Skin epidermis (tissue), 12 donors: ENCODE data around the gene SSC4D.
A peak's percentile ranks its signal among the peaks of the same experiment; 100 is the strongest.

Experiments used
- H3K27ac ChIP-seq, 21 experiments: fragments of 200-600 bp; sonication (generic) in 11 of 21; one replicate each; pipeline ENCODE4 v1.5.0; 2020; ENCODE audit warnings: mild to moderate bottlenecking in 3 of 21, inconsistent platforms in 2 of 21, moderate library complexity in 2 of 21
- H3K4me3 ChIP-seq, 7 experiments: fragments of 200-600 bp; sonication (generic) in 2 of 7; one replicate each; pipeline ENCODE4 v1.5.0; 2020; ENCODE audit warnings: inconsistent platforms in 2 of 7, mild to moderate bottlenecking in 2 of 7, moderate library complexity in 1 of 7

The SSC4D gene

DNA sequence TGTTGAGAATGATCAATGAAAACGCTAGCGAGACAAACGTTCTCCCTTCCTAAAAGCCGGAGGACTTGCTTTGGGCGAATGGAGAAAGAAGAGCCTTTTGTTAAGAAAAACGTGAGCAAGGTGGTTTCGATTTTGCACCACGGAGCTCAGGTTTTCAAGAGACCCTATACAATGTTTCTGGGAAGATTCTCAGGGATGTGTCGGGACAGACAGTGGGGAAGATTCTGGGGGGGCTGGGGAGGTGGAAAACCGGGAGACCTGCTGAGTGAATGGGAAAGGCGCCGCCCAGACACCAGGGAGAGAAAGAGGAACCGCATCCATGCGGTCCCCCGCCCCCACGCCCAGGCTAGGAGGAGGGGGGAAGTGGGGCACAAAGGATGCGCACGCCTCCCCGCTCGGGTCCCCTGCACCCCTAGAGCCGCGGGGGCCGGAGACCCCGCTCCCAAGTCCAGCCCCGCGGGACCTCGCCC, 51.5 kb downstream of the SSC4D start:
- peak overlapping the region; percentile 70 to 100 (median 89) for H3K4me3 ChIP-seq
- peak overlapping the region; percentile 95 to 100 (median 99) for H3K27ac ChIP-seq

DNA sequence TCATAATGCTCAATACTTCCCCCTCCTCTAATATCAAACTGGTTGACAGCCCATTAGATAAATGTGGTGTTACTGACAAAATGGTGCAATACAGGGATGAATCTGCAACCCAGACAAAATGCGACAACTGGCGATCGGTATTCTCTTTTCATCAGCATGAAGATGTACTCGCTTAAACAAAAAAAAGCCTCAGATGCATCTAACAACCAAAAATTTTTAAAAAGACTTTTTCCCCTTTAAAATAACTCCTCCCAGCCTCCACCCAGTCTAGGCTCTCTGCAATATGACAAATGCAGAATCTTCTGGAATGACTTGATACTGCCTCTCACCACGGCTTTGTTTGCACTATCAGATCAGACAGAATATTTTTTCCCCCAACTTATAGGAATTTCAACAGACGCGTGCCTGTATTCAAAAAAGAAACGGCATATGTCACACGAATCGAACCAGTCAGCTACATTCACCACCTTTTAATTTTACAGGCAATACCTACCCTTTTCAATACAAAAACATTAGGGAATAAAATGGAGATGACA, 52.0 kb downstream of the SSC4D start:
- H3K27ac ChIP-seq = peak overlapping the region in 20 of 21 experiments; percentile 7 to 100 (median 99)

DNA sequence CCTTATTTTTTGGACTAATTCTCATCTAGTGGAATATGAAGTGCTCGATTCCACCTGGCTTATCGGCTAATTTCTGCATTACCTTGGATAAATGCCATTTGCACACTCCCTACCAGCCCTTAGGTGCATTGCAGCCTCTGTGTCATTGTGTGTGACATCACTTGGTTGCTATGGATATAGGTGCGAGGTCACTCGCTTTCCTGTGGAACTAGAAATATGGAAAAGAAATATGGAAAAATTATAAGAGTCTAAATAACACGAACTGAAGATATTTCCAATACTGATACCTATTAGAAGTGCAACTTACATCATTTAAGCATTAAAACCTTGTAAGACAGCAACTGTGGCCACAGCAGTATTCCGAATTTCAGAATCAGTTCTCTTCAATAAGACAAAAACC, 52.7 kb downstream of the SSC4D start:
- Histone ChIP-seq H3K4me3 (peak overlapping the region in 5 of 7 experiments; percentile 70 to 100 (median 89)), H3K27ac (peak overlapping the region in 8 of 21 experiments; percentile 5 to 100 (median 99))

More for the DNA sequence above, 52.0 kb downstream of the SSC4D start:
- H3K4me3 ChIP-seq = peak overlapping the region; percentile 70 to 100 (median 89)

DNA sequence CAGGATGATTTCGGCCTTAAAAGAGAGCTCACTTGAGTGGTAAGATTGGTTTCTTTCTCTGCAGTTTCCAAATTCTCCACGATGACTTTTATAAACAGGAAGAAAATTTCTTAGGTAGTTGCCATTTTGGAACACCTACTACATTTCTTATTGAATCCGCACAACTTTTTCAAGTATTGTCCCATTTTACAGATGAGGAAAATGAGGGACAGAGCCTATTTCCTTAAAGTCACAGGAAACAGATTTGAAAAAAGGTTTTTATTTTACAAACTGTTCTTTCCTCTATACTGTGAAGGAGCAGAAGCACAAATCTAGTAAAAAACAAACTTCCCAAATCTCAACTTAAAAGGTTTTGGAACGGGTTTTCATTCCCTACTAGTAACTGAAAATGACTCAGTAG, 53.4 kb downstream of the SSC4D start:
- peak overlapping the region in 1 of 21 experiments; percentile 23 for H3K27ac ChIP-seq
- H3K4me3 ChIP-seq = no peak overlapping the region

DNA sequence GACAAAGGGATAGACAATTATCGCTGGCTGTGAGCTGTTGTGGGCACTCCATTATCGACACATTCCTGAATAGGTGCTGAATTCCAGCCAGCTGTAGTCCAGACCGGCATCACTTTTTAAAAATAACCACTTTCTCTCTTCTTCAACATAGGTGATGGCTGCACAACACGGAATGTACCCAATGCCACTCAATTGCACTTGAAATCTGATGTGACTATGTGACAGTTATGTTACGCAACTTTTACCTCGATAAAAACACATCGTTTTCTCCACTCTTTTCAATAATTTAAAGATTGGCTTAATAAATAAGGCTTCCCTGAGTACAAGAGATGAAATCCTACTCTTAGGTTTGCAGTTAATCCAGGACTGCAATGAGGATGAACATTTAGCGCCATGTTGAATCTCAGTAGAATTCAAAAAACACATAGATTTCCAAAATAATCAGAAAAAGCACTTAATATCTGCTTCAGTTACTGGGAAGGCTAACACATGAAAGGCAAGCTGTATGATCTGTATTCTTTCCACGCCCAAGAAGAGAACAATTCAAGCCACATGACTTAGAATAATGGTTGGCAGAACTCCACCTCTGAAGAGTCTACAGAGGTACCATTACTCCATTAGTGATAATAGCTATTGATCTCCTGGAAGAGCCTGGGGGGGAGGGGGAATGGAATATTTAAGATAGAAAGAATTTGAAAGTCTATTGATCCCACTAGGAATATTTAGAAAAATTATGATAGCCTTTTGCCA, 54.3 kb downstream of the SSC4D start:
- Histone ChIP-seq H3K4me3 (no peak overlapping the region), H3K27ac (no peak overlapping the region)

DNA sequence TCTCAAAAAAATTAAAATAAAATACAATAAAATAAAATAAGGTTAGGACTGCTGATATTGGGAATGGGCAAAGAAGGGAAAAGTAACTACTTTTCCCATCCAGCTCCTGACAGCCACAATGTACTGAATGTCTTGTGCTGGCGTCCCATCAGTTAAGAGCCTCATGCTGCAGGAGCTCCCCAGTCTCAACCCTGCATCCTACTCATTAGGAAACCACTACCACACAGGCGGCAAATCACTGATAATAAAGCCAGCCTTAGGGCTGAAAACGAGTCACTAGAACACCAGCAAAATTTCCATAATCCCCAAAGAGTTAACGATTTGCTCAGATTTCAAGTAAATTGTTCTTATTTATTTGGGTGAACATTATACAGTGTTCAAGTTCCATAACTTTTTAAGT, 55.0 kb downstream of the SSC4D start:
- Histone ChIP-seq H3K27ac (no peak overlapping the region), H3K4me3 (no peak overlapping the region)

DNA sequence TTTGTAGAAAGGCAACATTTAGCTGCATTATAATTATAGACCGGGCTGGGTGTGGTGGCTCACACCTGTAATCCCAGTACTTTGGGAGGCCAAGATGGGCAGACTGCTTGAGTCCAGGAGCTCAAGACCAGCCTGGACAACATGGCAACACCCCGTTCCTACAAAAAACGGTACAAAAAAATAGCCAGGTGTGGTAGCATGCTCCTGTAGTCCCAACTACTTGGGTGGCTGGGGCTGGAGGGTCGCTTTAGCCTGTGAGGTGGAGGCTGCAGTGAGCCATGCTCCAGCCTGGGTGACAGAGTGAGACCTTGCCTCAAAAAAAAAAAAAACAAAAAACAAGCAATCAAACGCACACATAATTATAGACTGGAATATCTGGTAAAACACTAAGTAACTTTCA, 55.8 kb downstream of the SSC4D start:
- H3K4me3 ChIP-seq = no peak overlapping the region
- H3K27ac ChIP-seq = no peak overlapping the region

DNA sequence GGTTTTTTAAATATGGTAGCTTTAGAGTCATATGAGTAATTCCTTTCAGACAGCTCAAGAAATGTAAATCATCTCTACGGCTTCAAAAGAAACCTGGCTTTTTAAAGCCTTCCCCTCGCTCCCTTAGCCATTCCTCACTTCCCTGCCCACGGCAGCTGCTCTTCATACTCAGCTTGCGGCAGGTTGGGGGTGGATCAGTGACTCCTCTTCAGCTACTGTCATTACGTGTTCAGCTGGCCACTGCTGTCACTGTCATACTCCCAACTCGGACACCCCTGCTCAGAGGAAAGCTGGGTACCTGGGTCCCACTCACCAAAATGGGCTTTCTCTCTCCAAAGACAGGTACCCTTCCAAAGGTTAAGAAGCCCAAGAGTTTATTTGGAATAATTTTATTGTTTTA, 57.3 kb downstream of the SSC4D start:
- no peak overlapping the region for H3K4me3 ChIP-seq
- no peak overlapping the region for H3K27ac ChIP-seq

DNA sequence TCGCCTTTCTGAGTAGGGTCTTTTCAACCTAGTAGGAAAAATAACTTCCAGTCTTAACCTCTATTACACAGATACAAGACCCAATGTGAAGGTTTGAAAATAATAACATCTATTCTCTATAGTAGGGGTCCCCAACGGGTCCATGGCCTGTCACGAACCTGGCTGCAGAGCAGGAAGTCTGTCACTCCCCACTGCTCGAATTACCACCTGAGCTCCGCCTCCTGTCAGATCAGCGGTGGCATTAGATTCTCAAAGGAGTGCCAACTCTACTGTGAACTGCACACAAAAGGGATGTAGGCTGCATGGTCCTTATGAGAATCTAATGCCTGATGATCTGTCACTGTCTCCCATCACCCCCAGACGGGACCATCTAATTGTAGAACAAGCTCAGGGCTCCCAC, 58.1 kb downstream of the SSC4D start:
- Histone ChIP-seq H3K4me3 (no peak overlapping the region), H3K27ac (no peak overlapping the region)

DNA sequence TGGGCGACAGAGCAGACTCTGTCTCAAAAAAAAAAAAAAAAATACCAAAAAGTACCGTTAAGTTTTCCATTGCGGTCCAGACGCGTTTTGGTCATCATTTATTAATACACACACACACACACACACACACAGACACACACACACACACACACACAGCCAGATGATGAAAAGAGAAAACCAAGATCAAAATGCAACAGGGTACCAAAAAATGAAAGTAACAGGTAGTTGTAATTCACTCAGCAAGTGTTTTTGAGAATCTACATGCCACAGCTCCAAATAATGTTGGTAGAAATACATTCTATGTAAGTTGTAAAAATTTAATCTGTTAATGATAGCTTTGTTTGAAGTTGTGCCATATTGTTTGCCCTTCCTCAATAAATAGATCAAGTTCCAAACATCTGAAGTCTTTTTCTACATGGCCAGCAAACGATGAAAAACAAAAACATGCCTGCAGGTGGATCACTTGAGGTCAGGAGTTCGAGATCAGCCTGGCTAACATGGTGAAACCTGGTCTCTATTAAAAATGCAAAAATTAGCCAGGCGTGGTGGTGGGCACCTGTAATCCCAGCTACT, 60.1 kb downstream of the SSC4D start:
- H3K27ac ChIP-seq = no peak overlapping the region
- no peak overlapping the region for H3K4me3 ChIP-seq

DNA sequence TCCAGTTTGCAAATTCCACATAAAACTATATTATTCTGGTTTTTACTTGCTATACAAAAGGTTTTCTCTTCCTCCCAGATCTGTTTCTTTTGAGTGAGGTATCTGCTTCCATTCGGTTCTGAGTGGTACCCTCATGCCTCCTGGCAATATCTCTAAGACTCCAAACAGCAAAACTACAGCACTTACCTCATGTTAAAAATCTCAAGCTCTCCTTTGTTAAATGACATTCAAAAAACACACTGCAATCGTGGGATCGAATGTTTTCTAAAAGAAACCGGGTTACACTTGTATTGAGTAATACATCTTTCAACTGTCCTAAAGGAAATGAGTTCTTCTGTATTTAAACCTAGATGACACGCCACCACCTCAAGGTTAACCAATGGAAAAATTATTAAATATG, 61.8 kb downstream of the SSC4D start:
- H3K27ac ChIP-seq = no peak overlapping the region
- H3K4me3 ChIP-seq = no peak overlapping the region

DNA sequence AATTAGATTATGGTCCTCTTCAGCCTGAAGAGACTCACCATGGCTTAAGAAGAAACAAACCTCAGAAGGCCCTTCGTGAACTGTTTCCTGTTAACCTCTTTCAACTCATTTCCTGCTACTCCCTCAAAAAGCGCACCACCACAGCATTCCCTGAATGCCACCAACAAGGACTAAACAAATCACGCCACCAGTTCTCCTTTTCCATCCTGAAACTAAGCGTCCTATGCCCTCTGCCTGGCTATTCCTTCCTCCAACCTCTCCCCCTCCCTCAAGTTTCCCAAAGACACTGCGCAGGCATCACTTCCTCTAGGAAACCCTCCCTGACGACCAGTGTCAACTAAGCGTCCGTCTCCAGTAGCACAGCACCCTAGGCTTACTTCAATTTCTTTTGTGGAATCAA, 62.7 kb downstream of the SSC4D start:
- Histone ChIP-seq H3K4me3 (no peak overlapping the region), H3K27ac (peak overlapping the region in 1 of 21 experiments; percentile 14)

DNA sequence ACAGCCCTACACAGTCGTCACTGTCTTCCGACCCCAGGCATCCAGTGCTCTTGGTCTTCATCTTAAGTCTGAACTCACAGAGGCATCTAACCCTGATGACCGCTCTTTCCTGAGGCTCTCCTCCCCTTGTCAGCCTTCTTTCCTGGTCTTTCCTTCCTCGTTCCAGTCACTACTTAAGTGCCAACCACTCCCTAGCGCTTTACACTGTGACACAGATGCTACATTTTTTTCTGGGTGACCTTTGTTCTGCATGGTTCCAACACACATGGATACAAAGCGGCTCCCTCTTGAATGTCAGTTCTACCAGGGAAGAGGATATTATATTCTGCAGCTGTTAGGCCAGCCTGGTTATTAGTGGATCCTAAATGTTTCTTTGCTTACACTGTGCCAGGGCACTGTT, 63.4 kb downstream of the SSC4D start:
- Histone ChIP-seq H3K27ac (peak overlapping the region in 1 of 21 experiments; percentile 21), H3K4me3 (no peak overlapping the region)

DNA sequence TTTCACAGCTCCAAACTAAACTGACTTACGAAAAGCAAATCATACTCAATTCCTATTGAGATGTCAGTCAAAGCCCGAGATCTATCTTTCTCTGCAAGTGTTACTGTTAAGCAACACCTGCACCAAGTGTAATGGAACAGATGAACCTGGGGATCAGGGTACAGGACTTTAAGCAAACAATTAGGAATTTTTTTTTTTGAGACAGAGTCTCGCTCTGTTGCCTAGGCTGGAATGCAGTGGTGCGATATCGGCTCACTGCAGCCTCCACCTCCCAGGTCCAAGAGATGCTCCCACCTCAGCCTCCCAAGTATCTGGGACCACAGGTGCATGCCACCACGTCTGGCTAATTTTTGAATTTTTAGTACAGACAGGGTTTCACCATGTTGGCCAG, 65.6 kb downstream of the SSC4D start:
- no peak overlapping the region for H3K4me3 ChIP-seq
- no peak overlapping the region for H3K27ac ChIP-seq

DNA sequence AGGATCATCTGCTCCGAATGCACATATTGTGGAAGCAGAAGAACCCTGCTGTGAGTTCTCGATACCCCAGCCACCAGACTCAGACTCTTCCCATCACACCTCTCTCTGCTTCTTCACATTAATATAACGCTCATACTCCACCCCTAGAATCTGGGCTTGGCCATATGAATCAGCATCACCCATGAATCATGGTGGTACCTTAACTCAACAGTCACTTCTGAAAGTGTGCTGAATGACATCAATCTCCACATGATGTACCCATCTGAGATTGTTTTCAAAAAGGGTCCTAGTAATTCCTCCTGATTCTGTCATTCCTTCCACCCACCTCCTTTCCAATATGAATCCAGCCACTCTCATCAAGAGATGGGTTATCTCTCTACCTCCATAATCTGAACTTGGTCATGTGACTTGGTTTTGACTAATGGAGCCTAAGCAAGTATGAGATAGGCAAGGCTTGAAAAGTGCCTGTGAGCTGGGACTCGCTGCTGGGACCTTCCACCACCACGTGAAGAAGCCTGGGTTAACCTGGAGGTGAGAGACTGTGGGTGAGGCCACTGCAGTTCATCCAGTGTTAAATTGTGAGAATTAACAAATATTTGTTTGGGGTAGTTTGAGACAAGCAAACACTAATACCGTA, 66.1 kb downstream of the SSC4D start:
- Histone ChIP-seq H3K4me3 (no peak overlapping the region), H3K27ac (no peak overlapping the region)

DNA sequence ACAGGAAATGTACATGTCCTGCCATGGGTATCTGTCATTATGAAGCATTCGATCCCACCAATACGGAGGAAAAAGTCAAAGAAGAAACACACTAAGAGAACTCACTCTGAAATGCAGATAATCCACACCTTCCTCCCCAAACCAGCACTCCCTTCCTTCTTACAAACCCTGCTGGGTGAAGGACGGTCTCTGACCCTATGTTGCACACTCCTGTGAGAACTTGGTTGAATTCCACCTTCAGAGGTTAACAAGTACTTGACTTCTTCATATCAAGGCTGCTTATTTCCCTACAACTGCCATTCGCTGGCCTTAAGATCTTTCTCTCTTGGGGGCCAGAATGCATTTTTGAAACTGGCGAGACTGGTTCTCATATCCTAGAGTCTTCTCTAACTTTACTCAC, 67.3 kb downstream of the SSC4D start:
- Histone ChIP-seq H3K4me3 (no peak overlapping the region), H3K27ac (no peak overlapping the region)

DNA sequence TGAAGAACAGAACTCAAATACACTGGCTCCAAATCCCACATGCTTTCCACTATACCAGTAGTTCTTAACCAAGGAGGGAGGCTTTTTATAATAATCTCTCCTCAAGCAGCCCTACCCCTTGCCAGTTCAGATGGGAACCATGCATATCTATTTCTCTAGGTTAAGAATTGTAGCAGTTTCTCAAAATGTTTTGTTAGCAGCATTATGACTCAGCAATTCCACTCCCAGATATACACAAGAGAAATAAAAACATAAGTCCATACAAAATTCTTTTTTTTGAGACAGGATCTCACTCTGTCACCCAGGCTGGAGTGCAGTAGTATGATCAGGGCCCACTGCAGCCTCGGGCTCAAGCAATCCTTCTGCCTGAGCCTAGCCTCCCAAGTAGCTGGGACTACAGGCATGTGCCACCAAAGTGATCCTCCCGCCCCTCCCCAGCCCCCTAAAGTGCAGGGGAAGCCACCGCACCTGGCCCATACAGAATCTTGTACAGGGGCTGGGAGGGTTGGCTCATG, 68.8 kb downstream of the SSC4D start:
- peak overlapping the region in 5 of 21 experiments; percentile 6 to 60 (median 25) for H3K27ac ChIP-seq
- no peak overlapping the region for H3K4me3 ChIP-seq
